D721Med (cell line): Measurements from ENCODE around the gene AFF1.

Source experiments
- DNase-seq: peaks from one replicate; pipeline ENCODE4 v3.0.0; 2011; ENCODE audit warnings: low spot score; ENCODE audit not compliant: insufficient read length
- FAIRE-seq: peaks from 2 replicates; lab custom pipeline; 2011; peaks lifted over from hg19 to GRCh38; lab: Jason Lieb, UNC
- TF ChIP-seq, protein P1 (sequence below): IDR thresholded peaks from 2 replicates; pipeline ENCODE4 v1.5.1; 2012; ENCODE audit warnings: mild to moderate bottlenecking, control low read depth; ENCODE audit not compliant: insufficient read depth; ENCODE audit errors: missing control alignments

The AFF1 gene

DNA sequence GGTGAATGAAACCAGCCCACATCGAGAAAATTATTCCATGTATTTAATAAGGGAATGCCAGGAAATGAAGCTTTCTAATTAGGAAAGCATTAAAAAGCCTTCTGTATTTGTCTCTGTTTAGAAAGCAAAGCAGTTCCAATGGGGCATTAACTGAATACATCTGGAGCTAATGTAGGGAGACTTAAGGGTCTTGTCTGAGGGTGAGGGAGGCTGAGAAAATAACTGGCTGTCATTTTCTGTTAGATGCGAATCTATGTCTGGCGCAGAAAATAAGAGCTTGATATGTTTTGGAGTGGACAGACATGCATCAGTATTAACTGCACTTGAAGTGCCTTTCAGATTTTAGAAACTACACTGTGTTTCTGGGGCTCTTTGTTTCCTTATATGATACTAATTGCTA is 174.3 kb downstream of the AFF1 start:
- FAIRE-seq: no peak
- DNase-seq: no peak
- TF ChIP-seq, protein P1, sequence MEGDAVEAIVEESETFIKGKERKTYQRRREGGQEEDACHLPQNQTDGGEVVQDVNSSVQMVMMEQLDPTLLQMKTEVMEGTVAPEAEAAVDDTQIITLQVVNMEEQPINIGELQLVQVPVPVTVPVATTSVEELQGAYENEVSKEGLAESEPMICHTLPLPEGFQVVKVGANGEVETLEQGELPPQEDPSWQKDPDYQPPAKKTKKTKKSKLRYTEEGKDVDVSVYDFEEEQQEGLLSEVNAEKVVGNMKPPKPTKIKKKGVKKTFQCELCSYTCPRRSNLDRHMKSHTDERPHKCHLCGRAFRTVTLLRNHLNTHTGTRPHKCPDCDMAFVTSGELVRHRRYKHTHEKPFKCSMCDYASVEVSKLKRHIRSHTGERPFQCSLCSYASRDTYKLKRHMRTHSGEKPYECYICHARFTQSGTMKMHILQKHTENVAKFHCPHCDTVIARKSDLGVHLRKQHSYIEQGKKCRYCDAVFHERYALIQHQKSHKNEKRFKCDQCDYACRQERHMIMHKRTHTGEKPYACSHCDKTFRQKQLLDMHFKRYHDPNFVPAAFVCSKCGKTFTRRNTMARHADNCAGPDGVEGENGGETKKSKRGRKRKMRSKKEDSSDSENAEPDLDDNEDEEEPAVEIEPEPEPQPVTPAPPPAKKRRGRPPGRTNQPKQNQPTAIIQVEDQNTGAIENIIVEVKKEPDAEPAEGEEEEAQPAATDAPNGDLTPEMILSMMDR: no peak

- FAIRE-seq (no peak), DNase-seq (no peak)
- TF ChIP-seq, protein P1: no peak
Measured at GRCh38 chr4:87109945-87110344, 175.1 kb downstream of the AFF1 start.

- DNase-seq (no peak), FAIRE-seq (peak; percentile 16)
- TF ChIP-seq, protein P1: no peak
Measured at GRCh38 chr4:87112063-87112462, 177.3 kb downstream of the AFF1 start.

DNA sequence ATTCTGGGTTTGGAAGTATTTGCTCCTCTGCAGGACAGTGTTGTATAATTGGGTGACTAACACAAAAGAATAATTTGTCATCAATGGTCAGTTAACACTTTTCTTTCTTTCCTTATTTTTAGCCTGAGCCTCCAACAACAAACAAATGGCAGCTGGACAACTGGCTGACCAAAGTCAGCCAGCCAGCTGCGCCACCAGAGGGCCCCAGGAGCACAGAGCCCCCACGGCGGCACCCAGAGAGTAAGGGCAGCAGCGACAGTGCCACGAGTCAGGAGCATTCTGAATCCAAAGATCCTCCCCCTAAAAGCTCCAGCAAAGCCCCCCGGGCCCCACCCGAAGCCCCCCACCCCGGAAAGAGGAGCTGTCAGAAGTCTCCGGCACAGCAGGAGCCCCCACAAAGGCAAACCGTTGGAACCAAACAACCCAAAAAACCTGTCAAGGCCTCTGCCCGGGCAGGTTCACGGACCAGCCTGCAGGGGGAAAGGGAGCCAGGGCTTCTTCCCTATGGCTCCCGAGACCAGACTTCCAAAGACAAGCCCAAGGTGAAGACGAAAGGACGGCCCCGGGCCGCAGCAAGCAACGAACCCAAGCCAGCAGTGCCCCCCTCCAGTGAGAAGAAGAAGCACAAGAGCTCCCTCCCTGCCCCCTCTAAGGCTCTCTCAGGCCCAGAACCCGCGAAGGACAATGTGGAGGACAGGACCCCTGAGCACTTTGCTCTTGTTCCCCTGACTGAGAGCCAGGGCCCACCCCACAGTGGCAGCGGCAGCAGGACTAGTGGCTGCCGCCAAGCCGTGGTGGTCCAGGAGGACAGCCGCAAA is 179.6 kb downstream of the AFF1 start:
- no peak for DNase-seq
- no peak for FAIRE-seq
- TF ChIP-seq, protein P1: no peak

DNA sequence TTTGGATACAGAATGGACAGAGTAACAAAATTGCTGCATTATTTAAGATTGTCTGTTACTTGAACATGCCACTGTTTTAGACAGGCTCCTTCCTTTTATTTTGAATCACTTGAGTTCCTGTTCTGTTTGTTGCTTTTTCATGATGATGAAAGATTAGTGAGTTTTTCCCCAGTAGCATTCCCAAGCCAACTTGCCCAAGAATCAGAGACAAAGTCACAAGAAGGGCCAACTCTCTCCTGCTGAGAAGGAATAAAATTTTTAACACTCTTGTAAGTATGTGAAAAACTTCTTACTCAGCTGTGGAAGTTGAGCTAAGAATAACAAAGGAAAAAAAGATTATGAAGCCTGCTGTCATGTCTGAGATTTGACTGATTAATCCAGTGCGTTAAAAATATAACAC is 181.4 kb downstream of the AFF1 start:
- DNase-seq (no peak), FAIRE-seq (no peak)
- TF ChIP-seq, protein P1: no peak

- DNase-seq: no peak
- TF ChIP-seq, protein P1: no peak
- no peak for FAIRE-seq
Measured at GRCh38 chr4:87117051-87117731, 182.4 kb downstream of the AFF1 start.

GRCh38 chr4:87117732-87118075 is 182.9 kb downstream of the AFF1 start:
- FAIRE-seq (no peak), DNase-seq (no peak)
- TF ChIP-seq, protein P1: no peak
